Left lung (tissue), 10 donors: ENCODE measurements around the gene INPP5D. TPM values are rescaled to one million over a fixed set of nuclear protein-coding genes. Genes with fewer than 3 reads are reported as not detected.

Experiments
- ATAC-seq: fragments of 200-7000 bp; cut with Tn5 transposase; one replicate; pipeline ENCODE4 v1.9.1; 2020; ENCODE audit warnings: moderate library complexity
- DNase-seq, 4 donors: peaks; one replicate each; pipeline ENCODE4 v3.0.0-alpha.2; 2013 to 2020
- H3K27ac ChIP-seq, 2 donors: fragments of 200-600 bp; sonication (generic) in 1 of 2; one replicate each; pipeline versions ENCODE4 v1.5.0 to v1.8.0; 2020 to 2021
- H3K27me3 ChIP-seq, 2 donors: fragments of 200-600 bp; sonication (generic) in 1 of 2; one replicate each; pipeline versions ENCODE4 v1.5.0 to v1.8.0; 2020 to 2021
- H3K36me3 ChIP-seq, 2 donors: fragments of 200-600 bp; sonication (generic) in 1 of 2; one replicate each; pipeline versions ENCODE4 v1.5.0 to v1.8.0; 2020 to 2021
- H3K4me1 ChIP-seq, 2 donors: fragments of 200-600 bp; one replicate each; pipeline ENCODE4 v1.8.0; 2021
- H3K4me3 ChIP-seq, 2 donors: fragments of 200-600 bp; sonication (generic) in 1 of 2; one replicate each; pipeline versions ENCODE4 v1.5.0 to v1.8.0; 2020 to 2021; ENCODE audit warnings: mild to moderate bottlenecking in 1 of 2
- H3K9me3 ChIP-seq, 2 donors: fragments of 200-600 bp; sonication (generic) in 1 of 2; one replicate each; pipeline versions ENCODE4 v1.5.0 to v1.8.0; 2020 to 2021
- intact Hi-C, 2 donors: fragments of 100-400 bp; cut with DNase I; formaldehyde crosslinking; loops; one replicate each; pipeline versions ENCODE4 v1.11.2 to v1.14.2; 2022
- polyA plus RNA-seq, 6 donors: library from polyadenylated mRNA; unstranded; fragments of 120-200 nt; gene quantifications; one replicate each; pipeline ENCODE4 v1.2.1, GENCODE V29; 2013; ENCODE audit not compliant: insufficient read length in 6 of 6
- total RNA-seq, 2 donors: library from RNA; stranded (reverse); fragmentation: NEBNext Ultra II Directional; extraction: Animal tissue kit (Norgen Biotek cat#: 25700); gene quantifications; one replicate each; pipeline ENCODE4 v1.2.1, GENCODE V29; 2021
- TF ChIP-seq, protein P1 (sequence below), 2 donors: fragments of 200-600 bp; sonication (generic) in 1 of 2; IDR thresholded peaks; one replicate each; pipeline versions ENCODE4 v1.5.0 to v1.8.0; 2021; ENCODE audit warnings: antibody characterized with exemption in 2 of 2
- donor health status: DM: no; HTN: yes; CAD: no.
- donor health status: DM: no; HTN: no; CAD: no.

INPP5D gene
- total and polyA plus RNA-seq, 8 donors: 10.8 to 40.5 (median 15.0) TPM

DNA sequence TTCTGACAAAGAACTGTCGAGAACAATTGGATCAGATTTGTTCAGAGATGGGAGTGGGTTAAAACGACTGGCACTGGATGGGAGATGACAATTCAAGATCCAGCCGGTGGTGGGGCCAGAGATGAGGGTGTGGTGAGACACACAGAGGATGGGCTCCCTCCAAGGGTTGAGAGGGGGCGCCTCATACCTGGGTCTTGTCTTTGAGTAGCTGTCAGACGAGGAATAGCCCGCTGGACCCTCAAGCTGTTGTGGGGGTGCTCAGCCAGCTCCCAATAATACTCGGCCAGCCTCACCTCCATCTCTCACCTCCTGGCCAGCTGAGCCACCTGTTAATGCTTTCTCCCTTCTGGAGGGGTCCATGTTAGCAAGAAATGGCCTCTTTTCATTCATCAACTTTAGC, 14.0 kb downstream of the INPP5D start:
- ATAC-seq (no peak), DNase-seq (no peak)
- intact Hi-C loops: no loop called here
- Histone ChIP-seq H3K9me3 (peaks cover 0 to 5% of the 10 kb centered on the region in 2 donors), H3K27ac (peak overlapping the region in 1 of 2 donors; percentile 91), H3K4me3 (no peak overlapping the region), H3K4me1 (peaks cover 3 to 49% of the 10 kb centered on the region in 2 donors), H3K36me3 (peaks cover 0 to 4% of the 10 kb centered on the region in 2 donors), H3K27me3 (no peaks in the 10 kb centered on the region)
- TF ChIP-seq, protein P1, sequence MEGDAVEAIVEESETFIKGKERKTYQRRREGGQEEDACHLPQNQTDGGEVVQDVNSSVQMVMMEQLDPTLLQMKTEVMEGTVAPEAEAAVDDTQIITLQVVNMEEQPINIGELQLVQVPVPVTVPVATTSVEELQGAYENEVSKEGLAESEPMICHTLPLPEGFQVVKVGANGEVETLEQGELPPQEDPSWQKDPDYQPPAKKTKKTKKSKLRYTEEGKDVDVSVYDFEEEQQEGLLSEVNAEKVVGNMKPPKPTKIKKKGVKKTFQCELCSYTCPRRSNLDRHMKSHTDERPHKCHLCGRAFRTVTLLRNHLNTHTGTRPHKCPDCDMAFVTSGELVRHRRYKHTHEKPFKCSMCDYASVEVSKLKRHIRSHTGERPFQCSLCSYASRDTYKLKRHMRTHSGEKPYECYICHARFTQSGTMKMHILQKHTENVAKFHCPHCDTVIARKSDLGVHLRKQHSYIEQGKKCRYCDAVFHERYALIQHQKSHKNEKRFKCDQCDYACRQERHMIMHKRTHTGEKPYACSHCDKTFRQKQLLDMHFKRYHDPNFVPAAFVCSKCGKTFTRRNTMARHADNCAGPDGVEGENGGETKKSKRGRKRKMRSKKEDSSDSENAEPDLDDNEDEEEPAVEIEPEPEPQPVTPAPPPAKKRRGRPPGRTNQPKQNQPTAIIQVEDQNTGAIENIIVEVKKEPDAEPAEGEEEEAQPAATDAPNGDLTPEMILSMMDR (IDR thresholded peaks at IDR 0.05): no peak

DNA sequence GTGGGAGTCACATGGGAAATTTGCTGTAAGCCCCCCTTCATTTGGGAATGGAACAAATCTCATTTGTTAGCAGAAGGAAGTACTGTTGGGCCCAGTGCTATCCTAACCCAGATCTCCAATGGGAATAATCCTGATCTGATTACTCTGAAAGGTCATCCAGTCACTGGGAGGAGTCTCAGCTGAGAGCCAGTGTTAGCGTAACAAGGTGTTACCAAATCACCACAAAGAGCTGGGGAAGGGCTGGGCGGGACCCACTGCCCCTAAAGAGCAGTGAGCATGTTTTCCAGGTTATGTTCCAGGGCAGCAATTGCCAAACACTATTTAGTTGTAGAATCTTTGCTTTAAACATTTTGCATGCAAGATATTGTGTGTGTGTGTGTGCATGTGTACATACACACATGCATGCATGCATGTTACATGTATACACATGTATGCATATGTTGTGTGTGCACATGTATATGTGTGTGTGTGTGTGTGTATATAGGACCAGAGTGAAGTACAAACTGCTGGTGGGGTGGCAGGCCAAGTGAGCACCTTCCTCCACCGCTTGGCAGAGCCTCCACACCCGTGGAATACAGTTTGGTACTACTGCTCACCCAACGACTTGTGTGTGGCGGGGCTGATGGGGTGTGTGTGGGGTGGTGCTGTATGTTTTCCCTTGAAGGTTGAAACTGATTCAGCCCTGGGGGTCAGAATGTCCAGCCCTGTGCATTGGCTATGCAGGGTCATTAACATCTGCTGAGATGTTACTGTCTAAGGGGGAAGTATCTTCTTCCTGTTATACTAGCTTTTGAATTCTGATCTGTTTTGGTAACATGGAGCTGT, 15.2 kb downstream of the INPP5D start:
- DNase-seq (no peak), ATAC-seq (peak; percentile 45)
- intact Hi-C loops: no loop called here

GRCh38 chr2:233075966-233076339, 15.8 kb downstream of the INPP5D start:
- Histone ChIP-seq H3K36me3 (peaks cover 0 to 10% of the 10 kb centered on the region in 2 donors), H3K27me3 (no peaks in the 10 kb centered on the region), H3K4me1 (peaks cover 3 to 67% of the 10 kb centered on the region in 2 donors), H3K27ac (peak overlapping the region; percentile 20 to 91), H3K9me3 (peaks cover 0 to 5% of the 10 kb centered on the region in 2 donors), H3K4me3 (no peak overlapping the region)
- ATAC-seq (peak; percentile 69), DNase-seq (no peak)
- intact Hi-C loops: no loop called here
- TF ChIP-seq, protein P1 (IDR thresholded peaks at IDR 0.05): no peak

More for the DNA sequence above, 15.2 kb downstream of the INPP5D start:
- Histone ChIP-seq H3K36me3 (peaks cover 0 to 10% of the 10 kb centered on the region in 2 donors), H3K4me1 (peaks cover 3 to 61% of the 10 kb centered on the region in 2 donors), H3K27me3 (no peaks in the 10 kb centered on the region), H3K9me3 (peaks cover 0 to 5% of the 10 kb centered on the region in 2 donors), H3K27ac (peak overlapping the region; percentile 20 to 91), H3K4me3 (no peak overlapping the region)
- TF ChIP-seq, protein P1 (IDR thresholded peaks at IDR 0.05): no peak

DNA sequence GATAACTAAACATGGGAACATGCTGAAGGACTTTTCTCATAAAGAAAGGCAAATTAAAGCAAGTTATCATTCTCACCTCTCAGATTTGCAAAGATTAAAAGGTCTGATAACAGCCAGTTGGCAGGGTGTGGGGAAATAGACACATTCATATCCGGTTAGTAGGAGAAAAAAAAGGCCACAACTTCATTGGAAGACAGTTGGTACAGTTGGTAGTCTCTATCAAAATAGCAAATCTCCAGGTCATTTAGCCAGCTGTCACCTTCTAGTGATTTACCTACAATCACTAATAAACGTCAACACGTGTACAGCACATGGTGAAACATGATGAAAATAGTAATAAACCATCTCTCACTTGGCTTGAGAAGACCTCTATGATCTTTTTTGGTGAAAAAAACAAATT, 16.6 kb downstream of the INPP5D start:
- Histone ChIP-seq H3K27ac (peak overlapping the region in 1 of 2 donors; percentile 91), H3K36me3 (peaks cover 0 to 10% of the 10 kb centered on the region in 2 donors), H3K4me1 (peaks cover 3 to 75% of the 10 kb centered on the region in 2 donors), H3K9me3 (peaks cover 0 to 3% of the 10 kb centered on the region in 2 donors), H3K4me3 (no peak overlapping the region), H3K27me3 (no peaks in the 10 kb centered on the region)
- TF ChIP-seq, protein P1 (IDR thresholded peaks at IDR 0.05): no peak
- ATAC-seq (no peak), DNase-seq (no peak)
- intact Hi-C loops: no loop called here

- Histone ChIP-seq H3K4me1 (peaks cover 14 to 95% of the 10 kb centered on the region in 2 donors), H3K27me3 (no peaks in the 10 kb centered on the region), H3K36me3 (peaks cover 0 to 6% of the 10 kb centered on the region in 2 donors), H3K9me3 (no peaks in the 10 kb centered on the region), H3K4me3 (no peak overlapping the region), H3K27ac (peak overlapping the region in 1 of 2 donors; percentile 96)
- ATAC-seq: no peak
- DNase-seq: no peak
- TF ChIP-seq, protein P1 (IDR thresholded peaks at IDR 0.05): no peak
- intact Hi-C loops: no loop called here
Observed at GRCh38 chr2:233079473-233079877, 19.3 kb downstream of the INPP5D start.
